ENCODE data around the gene SENP3. TPM values are rescaled to one million over a fixed set of nuclear protein-coding genes. Genes with fewer than 3 reads are reported as not detected.

SENP3 gene
- total and polyA plus RNA-seq, 2 of the 13 experiments (the other 11 are each of a cell fraction or from before 2014, with no cell fraction given), result 55.8 to 75.4 TPM

DNA sequence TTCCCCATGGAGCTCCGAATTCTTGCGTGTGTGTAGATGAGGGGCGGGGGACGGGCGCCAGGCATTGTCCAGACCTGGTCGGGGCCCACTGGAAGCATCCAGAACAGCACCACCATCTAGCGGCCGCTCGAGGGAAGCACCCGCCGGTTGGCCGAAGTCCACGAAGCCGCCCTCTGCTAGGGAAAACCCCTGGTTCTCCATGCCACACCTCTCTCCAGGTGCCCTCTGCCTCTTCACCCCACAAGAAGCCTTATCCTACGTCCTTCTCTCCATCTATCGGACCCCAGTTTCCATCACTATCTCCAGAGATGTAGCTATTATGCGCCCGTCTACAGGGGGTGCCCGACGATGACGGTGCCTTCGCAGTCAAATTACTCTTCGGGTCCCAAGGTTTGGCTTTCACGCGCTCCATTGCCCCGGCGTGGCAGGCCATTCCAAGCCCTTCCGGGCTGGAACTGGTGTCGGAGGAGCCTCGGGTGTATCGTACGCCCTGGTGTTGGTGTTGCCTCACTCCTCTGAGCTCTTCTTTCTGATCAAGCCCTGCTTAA, 617 bp upstream of the SENP3 start (continued):
- TF ChIP-seq ZBTB49 (CRISPR knock-in tag; IDR thresholded peaks at IDR 0.05; ENCODE audit: borderline replicate concordance), result no peak
- TF ChIP-seq TCF7L2 (IDR thresholded peaks at IDR 0.05; ENCODE audit: low read depth, low read length), result no peak
- no peak for TF ChIP-seq ZNF431 (CRISPR knock-in tag; IDR thresholded peaks at IDR 0.05; ENCODE audit: borderline replicate concordance, low read depth)
- TF ChIP-seq ZNF547 (CRISPR knock-in tag; IDR thresholded peaks at IDR 0.05), result 0 out of 2 replicates have a peak, but pooled peaks have one; percentile 15
- TF ChIP-seq RARG (CRISPR knock-in tag; IDR thresholded peaks at IDR 0.05; ENCODE audit: low read depth), result no peak
- TF ChIP-seq ZNF567 (CRISPR knock-in tag; IDR thresholded peaks at IDR 0.05; ENCODE audit: borderline replicate concordance), result no peak; the same call in 1 of the 2 replicates
- TF ChIP-seq SETDB1 (CRISPR knock-in tag; IDR thresholded peaks at IDR 0.05; ENCODE audit: borderline replicate concordance), result no peak
- no peak for TF ChIP-seq ZMYM2 (CRISPR knock-in tag; IDR thresholded peaks at IDR 0.05)
- TF ChIP-seq, protein P1, sequence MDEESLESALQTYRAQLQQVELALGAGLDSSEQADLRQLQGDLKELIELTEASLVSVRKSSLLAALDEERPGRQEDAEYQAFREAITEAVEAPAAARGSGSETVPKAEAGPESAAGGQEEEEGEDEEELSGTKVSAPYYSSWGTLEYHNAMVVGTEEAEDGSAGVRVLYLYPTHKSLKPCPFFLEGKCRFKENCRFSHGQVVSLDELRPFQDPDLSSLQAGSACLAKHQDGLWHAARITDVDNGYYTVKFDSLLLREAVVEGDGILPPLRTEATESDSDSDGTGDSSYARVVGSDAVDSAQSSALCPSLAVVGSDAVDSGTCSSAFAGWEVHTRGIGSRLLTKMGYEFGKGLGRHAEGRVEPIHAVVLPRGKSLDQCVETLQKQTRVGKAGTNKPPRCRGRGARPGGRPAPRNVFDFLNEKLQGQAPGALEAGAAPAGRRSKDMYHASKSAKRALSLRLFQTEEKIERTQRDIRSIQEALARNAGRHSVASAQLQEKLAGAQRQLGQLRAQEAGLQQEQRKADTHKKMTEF (CRISPR knock-in tag; IDR thresholded peaks at IDR 0.05), result no peak; the same call in 1 of the 2 replicates
- TF ChIP-seq KAT7 (CRISPR knock-in tag; IDR thresholded peaks at IDR 0.05; ENCODE audit: borderline replicate concordance), result no peak
- TF ChIP-seq MLLT10 (CRISPR knock-in tag; IDR thresholded peaks at IDR 0.05), result no peak
- TF ChIP-seq ZNF335 (CRISPR knock-in tag; IDR thresholded peaks at IDR 0.05), result no peak
- TF ChIP-seq SP4 (CRISPR knock-in tag; IDR thresholded peaks at IDR 0.05), result peak; percentile 36; the same call in 1 of the 2 replicates
- TF ChIP-seq XBP1 (CRISPR knock-in tag; IDR thresholded peaks at IDR 0.05), result no peak
- no peak for TF ChIP-seq EZH2 (conservative IDR thresholded peaks at IDR 0.05; ENCODE audit: low read depth, low read length)
- no peak; the same call in 1 of the 2 replicates for TF ChIP-seq ZNF20 (CRISPR knock-in tag; IDR thresholded peaks at IDR 0.05)
- no peak for TF ChIP-seq KDM5A (IDR thresholded peaks at IDR 0.05; ENCODE audit: borderline replicate concordance, low read length)
- no peak for TF ChIP-seq SRF (IDR thresholded peaks at IDR 0.05; ENCODE audit: low read depth, low read length)
- no peak for TF ChIP-seq ZSCAN31 (CRISPR knock-in tag; IDR thresholded peaks at IDR 0.05; ENCODE audit: low read depth)
- TF ChIP-seq SMARCE1 (IDR thresholded peaks at IDR 0.05; ENCODE audit: borderline replicate concordance), result no peak
- TF ChIP-seq CSRNP1 (CRISPR knock-in tag; IDR thresholded peaks at IDR 0.05), result no peak
- TF ChIP-seq HNRNPUL1 (IDR thresholded peaks at IDR 0.05; ENCODE audit: low read depth, low read length), result no peak
- TF ChIP-seq ZNF891 (CRISPR knock-in tag; IDR thresholded peaks at IDR 0.05), result peak; percentile 27
- peak; percentile 63; the same call in 1 of the 2 replicates for TF ChIP-seq ZNF350 (CRISPR knock-in tag; IDR thresholded peaks at IDR 0.05; ENCODE audit: borderline replicate concordance, low read depth)
- no peak for TF ChIP-seq NCOR1 (IDR thresholded peaks at IDR 0.05; ENCODE audit: borderline replicate concordance, low read length)
- TF ChIP-seq NR3C1 (CRISPR knock-in tag; IDR thresholded peaks at IDR 0.05), result no peak
- no peak for TF ChIP-seq SMAD9 (CRISPR knock-in tag; IDR thresholded peaks at IDR 0.05)
- no peak for TF ChIP-seq MAFG (CRISPR knock-in tag; IDR thresholded peaks at IDR 0.05)
